Thoracic aorta (tissue), 2 donors: ENCODE data around the gene ALG9. TPM values are rescaled to one million over a fixed set of nuclear protein-coding genes. Genes with fewer than 3 reads are reported as not detected.

Experiments
- ATAC-seq: fragments of 150-250 bp; one replicate; pipeline ENCODE4 v1.8.0; 2017; ENCODE audit warnings: low read depth; ENCODE audit not compliant: insufficient number of reproducible peaks, low FRiP score
- DNase-seq: peaks from one replicate; pipeline ENCODE4 v3.0.0-alpha.2; 2020; ENCODE audit warnings: low spot score
- H3K27ac ChIP-seq, 2 donors: fragments of 200-600 bp; sonication (generic); 1 replicate in 1 of 2; 2 replicates in 1 of 2; pipeline ENCODE4 v1.5.1; 2016; ENCODE audit warnings: mild to moderate bottlenecking in 2 of 2, moderate library complexity in 2 of 2
- H3K27me3 ChIP-seq: fragments of 200-600 bp; sonication (generic); replicated peaks from 2 replicates; pipeline ENCODE4 v1.6.0; 2016; ENCODE audit warnings: mild to moderate bottlenecking; ENCODE audit not compliant: insufficient read depth
- H3K36me3 ChIP-seq: fragments of 200-600 bp; sonication (generic); one replicate; pipeline ENCODE4 v1.5.1; 2016
- H3K4me1 ChIP-seq, 2 donors: fragments of 200-600 bp; sonication (generic); 1 replicate in 1 of 2; 2 replicates in 1 of 2; pipeline versions ENCODE4 v1.5.1 to v1.6.0; 2016; ENCODE audit warnings: low read depth in 2 of 2, mild to moderate bottlenecking in 1 of 2; ENCODE audit not compliant: control insufficient read depth in 1 of 2
- H3K4me3 ChIP-seq: fragments of 200-600 bp; sonication (generic); 2 replicates; pipeline ENCODE4 v1.5.1; 2016; ENCODE audit warnings: mild to moderate bottlenecking
- H3K9me3 ChIP-seq: fragments of 200-600 bp; sonication (generic); 2 replicates; pipeline ENCODE4 v1.5.1; 2016
- CTCF ChIP-seq: fragments of 200-600 bp; sonication (generic); IDR thresholded peaks from one replicate; pipeline ENCODE4 v1.5.1; 2019; ENCODE audit warnings: antibody characterized with exemption
- total RNA-seq, 2 donors: library from RNA; depleted of rRNA; stranded (reverse); fragments of >200 nt; gene quantifications; one replicate each; pipeline versions ENCODE4 v1.1.0 to v1.2.3, GENCODE V29; 2016

Gene ALG9
- total RNA-seq, 2 donors from 2014 or later = 21.2 to 33.4 TPM

GRCh38 chr11:111841370-111842053 lies 29.9 kb downstream of the ALG9 start:
- ATAC-seq = peak; percentile 89
- peaks cover 0 to 3% of the 10 kb centered on the region in 2 donors for H3K4me1 ChIP-seq
- peak; percentile 58 for DNase-seq
- peak; percentile 82 for TF ChIP-seq CTCF
- H3K36me3 ChIP-seq = peaks cover 27% of the 10 kb centered on the region
- H3K9me3 ChIP-seq = no peaks in the 10 kb centered on the region
- no peaks in the 10 kb centered on the region for H3K27me3 ChIP-seq
- peak overlapping the region; percentile 19 for H3K4me3 ChIP-seq
- no peak overlapping the region for H3K27ac ChIP-seq

- H3K36me3 ChIP-seq = peaks cover 37% of the 10 kb centered on the region
- no peak overlapping the region for H3K27ac ChIP-seq
- no peaks in the 10 kb centered on the region for H3K27me3 ChIP-seq
- no peak for TF ChIP-seq CTCF
- H3K4me1 ChIP-seq = peaks cover 0 to 3% of the 10 kb centered on the region in 2 donors
- no peaks in the 10 kb centered on the region for H3K9me3 ChIP-seq
- ATAC-seq (no peak), DNase-seq (no peak)
- no peak overlapping the region for H3K4me3 ChIP-seq
These were observed 31.2 kb downstream of the ALG9 start for GRCh38 chr11:111840143-111840542.

- H3K4me3 ChIP-seq = no peak overlapping the region
- DNase-seq (no peak), ATAC-seq (no peak)
- no peaks in the 10 kb centered on the region for H3K27me3 ChIP-seq
- H3K9me3 ChIP-seq = no peaks in the 10 kb centered on the region
- H3K27ac ChIP-seq = no peak overlapping the region
- no peak for TF ChIP-seq CTCF
- H3K4me1 ChIP-seq = peaks cover 0 to 3% of the 10 kb centered on the region in 2 donors
- H3K36me3 ChIP-seq = peaks cover 28% of the 10 kb centered on the region
These were observed 33.3 kb downstream of the ALG9 start for GRCh38 chr11:111838054-111838453.

- ATAC-seq (no peak), DNase-seq (no peak)
- TF ChIP-seq CTCF = no peak
- Histone ChIP-seq H3K36me3 (peaks cover 28% of the 10 kb centered on the region), H3K4me1 (peaks cover 0 to 3% of the 10 kb centered on the region in 2 donors), H3K9me3 (no peaks in the 10 kb centered on the region), H3K27me3 (no peaks in the 10 kb centered on the region), H3K27ac (no peak overlapping the region), H3K4me3 (no peak overlapping the region)
These were observed 34.0 kb downstream of the ALG9 start for GRCh38 chr11:111837366-111837891.

GRCh38 chr11:111836721-111837120 lies 34.7 kb downstream of the ALG9 start:
- H3K4me3 ChIP-seq = no peak overlapping the region
- ATAC-seq (no peak), DNase-seq (no peak)
- peaks cover 28% of the 10 kb centered on the region for H3K36me3 ChIP-seq
- TF ChIP-seq CTCF = no peak
- H3K27ac ChIP-seq = no peak overlapping the region
- peaks cover 0 to 3% of the 10 kb centered on the region in 2 donors for H3K4me1 ChIP-seq
- no peaks in the 10 kb centered on the region for H3K9me3 ChIP-seq
- no peaks in the 10 kb centered on the region for H3K27me3 ChIP-seq
